Measurements from ENCODE around the gene CABLES1.

GRCh38 chr18:23138471-23138870, 3.2 kb downstream of the CABLES1 start:
- no peak for TF ChIP-seq EZH2phosphoT487 (IDR thresholded peaks at IDR 0.05; ENCODE audit: low read depth, severe bottlenecking, unreplicated experiment)
- no peak for TF ChIP-seq EZH2 (IDR thresholded peaks at IDR 0.05; ENCODE audit: borderline replicate concordance)
- TF ChIP-seq, protein P1, sequence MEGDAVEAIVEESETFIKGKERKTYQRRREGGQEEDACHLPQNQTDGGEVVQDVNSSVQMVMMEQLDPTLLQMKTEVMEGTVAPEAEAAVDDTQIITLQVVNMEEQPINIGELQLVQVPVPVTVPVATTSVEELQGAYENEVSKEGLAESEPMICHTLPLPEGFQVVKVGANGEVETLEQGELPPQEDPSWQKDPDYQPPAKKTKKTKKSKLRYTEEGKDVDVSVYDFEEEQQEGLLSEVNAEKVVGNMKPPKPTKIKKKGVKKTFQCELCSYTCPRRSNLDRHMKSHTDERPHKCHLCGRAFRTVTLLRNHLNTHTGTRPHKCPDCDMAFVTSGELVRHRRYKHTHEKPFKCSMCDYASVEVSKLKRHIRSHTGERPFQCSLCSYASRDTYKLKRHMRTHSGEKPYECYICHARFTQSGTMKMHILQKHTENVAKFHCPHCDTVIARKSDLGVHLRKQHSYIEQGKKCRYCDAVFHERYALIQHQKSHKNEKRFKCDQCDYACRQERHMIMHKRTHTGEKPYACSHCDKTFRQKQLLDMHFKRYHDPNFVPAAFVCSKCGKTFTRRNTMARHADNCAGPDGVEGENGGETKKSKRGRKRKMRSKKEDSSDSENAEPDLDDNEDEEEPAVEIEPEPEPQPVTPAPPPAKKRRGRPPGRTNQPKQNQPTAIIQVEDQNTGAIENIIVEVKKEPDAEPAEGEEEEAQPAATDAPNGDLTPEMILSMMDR (IDR thresholded peaks at IDR 0.05; ENCODE audit: poor library complexity): no peak
